DOHH2 (cell line): ENCODE data around the gene MDGA2.

Experiments used
- H3F3A ChIP-seq: fragments of 200-600 bp; sonication (generic), shearing (Covaris generic); 2 replicates; pipeline ENCODE4 v1.6.0; 2016; ENCODE audit warnings: antibody characterized with exemption, mild to moderate bottlenecking; ENCODE audit not compliant: control insufficient read depth, insufficient read depth
- H3K27ac ChIP-seq: fragments of 200-600 bp; sonication (generic); 2 replicates; pipeline ENCODE4 v1.5.1; 2014; ENCODE audit warnings: low read depth, mild to moderate bottlenecking, low read length, moderate library complexity
- H3K27me3 ChIP-seq: fragments of 200-600 bp; sonication (generic); 2 replicates; pipeline ENCODE4 v1.6.1; 2014; ENCODE audit warnings: mild to moderate bottlenecking, low read length, mixed read lengths; ENCODE audit not compliant: control insufficient read depth
- H3K36me3 ChIP-seq: fragments of 200-600 bp; sonication (generic); 2 replicates; pipeline ENCODE4 v1.6.1; 2014; ENCODE audit warnings: mild to moderate bottlenecking, low read length, moderate library complexity, mixed read lengths; ENCODE audit not compliant: control insufficient read depth
- H3K4me1 ChIP-seq: fragments of 200-600 bp; sonication (generic); 2 replicates; pipeline ENCODE4 v1.6.1; 2014; ENCODE audit warnings: mild to moderate bottlenecking, low read length, mixed read lengths; ENCODE audit not compliant: control insufficient read depth
- H3K4me2 ChIP-seq: fragments of 200-600 bp; sonication (generic); 2 replicates; pipeline ENCODE4 v1.6.0; 2014; ENCODE audit warnings: mild to moderate bottlenecking, low read length, moderate library complexity
- H3K4me3 ChIP-seq: fragments of 200-600 bp; sonication (generic); 2 replicates; pipeline ENCODE4 v1.5.1; 2014; ENCODE audit warnings: mild to moderate bottlenecking, low read length, mixed read lengths
- H3K79me2 ChIP-seq: fragments of 200-600 bp; sonication (generic); 2 replicates; pipeline ENCODE4 v1.6.1; 2014; ENCODE audit warnings: mild to moderate bottlenecking, low read length, mixed read lengths; ENCODE audit not compliant: control insufficient read depth
- H3K9me2 ChIP-seq: fragments of 200-600 bp; sonication (generic); replicated peaks from 2 replicates; pipeline ENCODE4 v1.6.1; 2014; ENCODE audit warnings: mild to moderate bottlenecking, low read length, mixed read lengths; ENCODE audit not compliant: control insufficient read depth
- H3K9me3 ChIP-seq: fragments of 200-600 bp; sonication (generic); 2 replicates; pipeline ENCODE4 v1.6.1; 2014; ENCODE audit warnings: antibody characterized with exemption, low read length, mixed read lengths; ENCODE audit not compliant: control insufficient read depth, insufficient read depth
- H4K20me1 ChIP-seq: fragments of 200-600 bp; sonication (generic); 2 replicates; pipeline ENCODE4 v1.6.0; 2014; ENCODE audit warnings: low read depth, mild to moderate bottlenecking, antibody characterized with exemption, low read length, moderate library complexity; ENCODE audit not compliant: control insufficient read depth, insufficient read depth
- CTCF ChIP-seq: fragments of 200-600 bp; sonication (generic); IDR thresholded peaks from one replicate; pipeline ENCODE4 v1.5.1; 2014; ENCODE audit warnings: antibody characterized with exemption, mild to moderate bottlenecking, low read depth, low read length; ENCODE audit not compliant: poor library complexity, severe bottlenecking
- EZH2phosphoT487 ChIP-seq: fragments of 200-600 bp; sonication (generic); IDR thresholded peaks from 2 replicates; pipeline ENCODE4 v1.6.1; 2017; ENCODE audit warnings: borderline replicate concordance, mild to moderate bottlenecking, antibody characterized with exemption, low read length, moderate library complexity, mixed read lengths

MDGA2 gene

GRCh38 chr14:47619392-47619791 lies 56.0 kb downstream of the MDGA2 start:
- no peak overlapping the region for H3K27ac ChIP-seq
- H3K4me3 ChIP-seq, result no peak overlapping the region
- no peaks in the 10 kb centered on the region for H3K27me3 ChIP-seq
- H3F3A ChIP-seq, result no peaks in the 10 kb centered on the region
- H3K4me1 ChIP-seq, result no peaks in the 10 kb centered on the region
- no peaks in the 10 kb centered on the region for H3K36me3 ChIP-seq
- H4K20me1 ChIP-seq, result no peaks in the 10 kb centered on the region
- H3K9me2 ChIP-seq, result no peaks in the 10 kb centered on the region
- H3K4me2 ChIP-seq, result no peak overlapping the region
- no peaks in the 10 kb centered on the region for H3K9me3 ChIP-seq
- no peaks in the 10 kb centered on the region for H3K79me2 ChIP-seq
- no peak for TF ChIP-seq EZH2phosphoT487
- TF ChIP-seq CTCF, result no peak

- Histone ChIP-seq H3K4me1 (no peaks in the 10 kb centered on the region), H3K79me2 (no peaks in the 10 kb centered on the region), H3K9me2 (no peaks in the 10 kb centered on the region), H4K20me1 (no peaks in the 10 kb centered on the region), H3K36me3 (no peaks in the 10 kb centered on the region), H3K9me3 (no peaks in the 10 kb centered on the region), H3K27me3 (no peaks in the 10 kb centered on the region), H3F3A (no peaks in the 10 kb centered on the region), H3K4me2 (no peak overlapping the region), H3K27ac (no peak overlapping the region), H3K4me3 (no peak overlapping the region)
- no peak for TF ChIP-seq CTCF
- TF ChIP-seq EZH2phosphoT487, result no peak
Observed at GRCh38 chr14:47606566-47606965, 68.8 kb downstream of the MDGA2 start.

- no peaks in the 10 kb centered on the region for H3K9me3 ChIP-seq
- H3K9me2 ChIP-seq, result no peaks in the 10 kb centered on the region
- no peak for TF ChIP-seq CTCF
- no peak for TF ChIP-seq EZH2phosphoT487
- no peak overlapping the region for H3K4me3 ChIP-seq
- no peak overlapping the region for H3K4me2 ChIP-seq
- no peaks in the 10 kb centered on the region for H3K79me2 ChIP-seq
- H3K27me3 ChIP-seq, result no peaks in the 10 kb centered on the region
- no peaks in the 10 kb centered on the region for H3K4me1 ChIP-seq
- no peaks in the 10 kb centered on the region for H3F3A ChIP-seq
- no peaks in the 10 kb centered on the region for H4K20me1 ChIP-seq
- H3K27ac ChIP-seq, result no peak overlapping the region
- no peaks in the 10 kb centered on the region for H3K36me3 ChIP-seq
Observed at GRCh38 chr14:47596860-47597259, 78.5 kb downstream of the MDGA2 start.

DNA sequence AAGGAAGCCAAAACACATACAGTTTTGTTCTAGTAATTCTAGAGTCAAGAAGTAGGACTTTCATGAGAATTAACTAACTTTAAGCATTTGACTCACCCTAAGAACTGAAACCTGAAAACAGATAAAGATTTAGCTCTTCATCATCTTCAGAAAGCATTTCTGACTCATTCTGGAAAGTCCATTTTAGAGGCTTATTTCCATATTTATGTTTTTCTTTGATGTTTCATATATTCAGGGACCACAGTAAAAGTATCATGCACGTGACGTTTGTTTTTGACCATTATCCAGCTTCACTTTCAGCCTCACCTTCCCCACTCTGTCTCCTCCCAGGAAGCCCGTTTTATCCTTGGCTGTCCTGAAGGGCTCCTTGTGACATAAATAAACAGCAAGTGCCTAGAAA lies 79.2 kb downstream of the MDGA2 start:
- Histone ChIP-seq H3F3A (no peaks in the 10 kb centered on the region), H3K9me2 (no peaks in the 10 kb centered on the region), H4K20me1 (no peaks in the 10 kb centered on the region), H3K36me3 (no peaks in the 10 kb centered on the region), H3K27me3 (no peaks in the 10 kb centered on the region), H3K27ac (no peak overlapping the region), H3K4me2 (no peak overlapping the region), H3K9me3 (no peaks in the 10 kb centered on the region), H3K4me1 (no peaks in the 10 kb centered on the region), H3K4me3 (no peak overlapping the region), H3K79me2 (no peaks in the 10 kb centered on the region)
- TF ChIP-seq EZH2phosphoT487, result no peak
- TF ChIP-seq CTCF, result no peak
